HG03442 (cell line): ENCODE data around the gene CIDEA.
A peak's percentile ranks its signal among the peaks of the same experiment; 100 is the strongest.
"Not testable (repeated sequence)": the region's sequence is repeated elsewhere in the genome, so short reads cannot be mapped to it uniquely, and the experiment has no call there.

Source experiments
- ATAC-seq: cut with Tn5 transposase; IDR thresholded peaks from one replicate; pipeline ENCODE4 v1.9.1; 2021; ENCODE audit warnings: mild to moderate bottlenecking, moderate library complexity; ENCODE audit not compliant: unreplicated experiment

Gene CIDEA

GRCh38 chr18:12254136-12254819 is at the start of gene CIDEA:
CIDEA (plus strand) TSS chr18:12254361; CDS start chr18:12254384, 23 bp downstream.
- no peak for ATAC-seq

- ATAC-seq, result not testable (repeated sequence)
These were observed 45.6 kb upstream of the CIDEA start for GRCh38 chr18:12208296-12209153.

GRCh38 chr18:12212308-12212707 is 41.9 kb upstream of the CIDEA start:
- not testable (repeated sequence) for ATAC-seq

- not testable (repeated sequence) for ATAC-seq
These were observed 39.7 kb upstream of the CIDEA start for GRCh38 chr18:12214296-12215005.

- ATAC-seq, result not testable (repeated sequence)
These were observed 37.7 kb upstream of the CIDEA start for GRCh38 chr18:12216471-12216870.

GRCh38 chr18:12218603-12219002 is 35.6 kb upstream of the CIDEA start:
- ATAC-seq, result not testable (repeated sequence)

- not testable (repeated sequence) for ATAC-seq
These were observed 32.1 kb upstream of the CIDEA start for GRCh38 chr18:12222041-12222440.

GRCh38 chr18:12223326-12223725 is 30.8 kb upstream of the CIDEA start:
- ATAC-seq, result not testable (repeated sequence)

GRCh38 chr18:12226807-12227206 is 27.4 kb upstream of the CIDEA start:
- ATAC-seq, result not testable (repeated sequence)

- not testable (repeated sequence) for ATAC-seq
These were observed 26.6 kb upstream of the CIDEA start for GRCh38 chr18:12227399-12228186.

- not testable (repeated sequence) for ATAC-seq
These were observed 25.9 kb upstream of the CIDEA start for GRCh38 chr18:12228308-12228707.

- ATAC-seq, result not testable (repeated sequence)
These were observed 23.6 kb upstream of the CIDEA start for GRCh38 chr18:12230561-12230960.

- no peak for ATAC-seq
These were observed 22.9 kb upstream of the CIDEA start for GRCh38 chr18:12231040-12231882.

GRCh38 chr18:12231986-12232385 is 22.2 kb upstream of the CIDEA start:
- no peak for ATAC-seq

- ATAC-seq, result no peak
These were observed 20.8 kb upstream of the CIDEA start for GRCh38 chr18:12233378-12233777.

GRCh38 chr18:12234451-12235190 is 19.5 kb upstream of the CIDEA start:
- no peak for ATAC-seq

- no peak for ATAC-seq
These were observed 18.0 kb upstream of the CIDEA start for GRCh38 chr18:12236141-12236540.

GRCh38 chr18:12236934-12237832 is 17.0 kb upstream of the CIDEA start:
- ATAC-seq, result peak; percentile 77
